ENCODE measurements around the gene SPIN1. TPM values are rescaled to one million over a fixed set of nuclear protein-coding genes. Genes with fewer than 3 reads are reported as not detected.

Gene SPIN1
- total RNA-seq, 4 donors from 2014 or later = 91.9 to 126 (median 103) TPM

- H3K27ac ChIP-seq = no peak overlapping the region
- no peaks in the 10 kb centered on the region for H3K9me3 ChIP-seq
- WGBS, 2 donors = 94% methylated on average over 7 of the region's 7 CpGs
- H3K27me3 ChIP-seq = no peaks in the 10 kb centered on the region
- no peak for DNase-seq
- peaks cover 2 to 10% of the 10 kb centered on the region in 2 donors for H3K36me3 ChIP-seq
- no peak for TF ChIP-seq CTCF (IDR thresholded peaks at IDR 0.05)
- TF ChIP-seq POLR2A (IDR thresholded peaks at IDR 0.05) = no peak
- intact Hi-C loops (cut with DNase I) = no loop called here
- H3K4me3 ChIP-seq (replicated peaks in 1 of 3) = no peak overlapping the region
- no peaks in the 10 kb centered on the region for H3K4me1 ChIP-seq
These were observed 30.7 kb downstream of the SPIN1 start for GRCh38 chr9:88418715-88419540.

- no peaks in the 10 kb centered on the region for H3K4me1 ChIP-seq
- no peaks in the 10 kb centered on the region for H3K9me3 ChIP-seq
- TF ChIP-seq CTCF (IDR thresholded peaks at IDR 0.05) = no peak
- no peak for TF ChIP-seq POLR2A (IDR thresholded peaks at IDR 0.05)
- intact Hi-C loops (cut with DNase I) = no loop called here
- no peak overlapping the region for H3K4me3 ChIP-seq (replicated peaks in 1 of 3)
- peaks cover 2 to 10% of the 10 kb centered on the region in 2 donors for H3K36me3 ChIP-seq
- H3K27ac ChIP-seq = no peak overlapping the region
- H3K27me3 ChIP-seq = no peaks in the 10 kb centered on the region
- 93 to 99% methylated on average over 7 of the region's 7 CpGs for WGBS, 2 donors
- no peak for DNase-seq
These were observed 32.0 kb downstream of the SPIN1 start for GRCh38 chr9:88420227-88420626.

- WGBS, 2 donors = 85 to 98% methylated on average over 5 of the region's 5 CpGs
These were observed 33.1 kb downstream of the SPIN1 start for GRCh38 chr9:88421348-88421747.

GRCh38 chr9:88425538-88425950, 37.3 kb downstream of the SPIN1 start:
- H3K27ac ChIP-seq = no peak overlapping the region
- no peak for DNase-seq
- H3K36me3 ChIP-seq = no peaks in the 10 kb centered on the region
- intact Hi-C loops (cut with DNase I) = no loop called here
- H3K9me3 ChIP-seq = no peaks in the 10 kb centered on the region
- no peak for TF ChIP-seq CTCF (IDR thresholded peaks at IDR 0.05)
- no peak for TF ChIP-seq POLR2A (IDR thresholded peaks at IDR 0.05)
- H3K4me1 ChIP-seq = peaks cover 4 to 14% of the 10 kb centered on the region in 2 donors
- 89% methylated on average over 10 of the region's 10 CpGs for WGBS, 2 donors
- H3K4me3 ChIP-seq (replicated peaks in 1 of 3) = no peak overlapping the region
- H3K27me3 ChIP-seq = no peaks in the 10 kb centered on the region

More at GRCh38 chr9:88421348-88421747, 33.1 kb downstream of the SPIN1 start:
- no peaks in the 10 kb centered on the region for H3K27me3 ChIP-seq
- TF ChIP-seq POLR2A (IDR thresholded peaks at IDR 0.05) = no peak
- no peak for TF ChIP-seq CTCF (IDR thresholded peaks at IDR 0.05)
- no peak overlapping the region for H3K4me3 ChIP-seq (replicated peaks in 1 of 3)
- H3K36me3 ChIP-seq = peaks cover 2 to 10% of the 10 kb centered on the region in 2 donors
- H3K4me1 ChIP-seq = no peaks in the 10 kb centered on the region
- DNase-seq = no peak
- intact Hi-C loops (cut with DNase I) = no loop called here
- H3K9me3 ChIP-seq = no peaks in the 10 kb centered on the region
- H3K27ac ChIP-seq = no peak overlapping the region

- no peak for DNase-seq
- WGBS, 2 donors = 94 to 95% methylated on average over 1 of the region's 1 CpG
- Histone ChIP-seq H3K27me3 (no peaks in the 10 kb centered on the region), H3K9me3 (no peaks in the 10 kb centered on the region), H3K36me3 (no peaks in the 10 kb centered on the region), H3K27ac (no peak overlapping the region), H3K4me3 (replicated peaks in 1 of 3) (no peak overlapping the region), H3K4me1 (peaks cover 4 to 14% of the 10 kb centered on the region in 2 donors)
- intact Hi-C loops (cut with DNase I) = no loop called here
- TF ChIP-seq POLR2A (IDR thresholded peaks at IDR 0.05) (no peak), CTCF (IDR thresholded peaks at IDR 0.05) (no peak)
These were observed 38.4 kb downstream of the SPIN1 start for GRCh38 chr9:88426651-88427050.
